Measurements from ENCODE around the gene CD300E.

The CD300E gene

DNA sequence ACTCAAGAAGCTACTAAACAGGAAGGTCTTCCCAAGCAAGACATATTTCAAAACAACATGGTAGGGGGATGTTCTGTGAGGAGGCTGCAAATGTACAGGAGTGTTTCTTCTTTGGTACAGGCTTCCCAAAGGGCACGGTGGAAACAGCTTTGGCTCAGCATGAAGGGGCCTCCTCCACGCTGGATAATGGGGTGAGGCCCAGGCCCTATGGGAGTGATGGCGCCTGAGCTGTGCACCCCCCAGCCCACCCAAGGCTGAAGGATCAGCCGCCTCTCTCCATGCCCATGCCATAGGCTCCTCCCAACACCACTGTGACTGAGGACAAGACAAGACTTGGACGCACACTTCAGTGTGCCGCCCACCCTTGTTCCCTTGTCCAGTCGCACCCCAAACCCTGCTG is 6.8 kb downstream of the CD300E start:
- Histone ChIP-seq H3K27me3 (ENCODE audit: control insufficient read depth, insufficient read depth, low read length, poor library complexity, severe bottlenecking) (peaks cover 35% of the 10 kb centered on the region), H3K4me1 (ENCODE audit: control insufficient read depth, insufficient read depth, low read length) (no peaks in the 10 kb centered on the region)
- 86 to 90% methylated on average over 7 of the region's 7 CpGs for WGBS, 2 experiments

DNA sequence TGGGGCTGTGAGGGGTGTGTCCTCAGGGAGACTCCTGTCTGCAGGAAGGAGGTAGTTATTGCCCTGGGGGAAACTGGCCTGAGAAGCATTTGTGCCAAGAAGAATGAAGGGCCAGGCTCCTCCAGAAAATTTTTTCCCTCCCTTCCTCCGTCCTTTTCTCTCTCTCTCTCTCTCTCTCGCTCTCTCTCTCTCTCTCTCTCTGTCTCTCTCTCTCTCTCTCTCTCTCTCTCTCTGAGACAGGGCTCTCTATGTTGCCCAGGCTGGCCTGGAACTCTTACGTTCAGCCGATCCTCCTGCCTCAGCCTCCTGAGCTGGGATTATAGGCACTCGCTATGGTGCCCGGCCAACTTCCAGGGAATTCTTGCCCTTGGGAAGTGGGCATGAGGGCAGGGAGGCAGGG is 11.5 kb downstream of the CD300E start:
- no peaks in the 10 kb centered on the region for H3K4me1 ChIP-seq (ENCODE audit: control insufficient read depth, insufficient read depth, low read length)
- no peak overlapping the region for H3K27ac ChIP-seq (ENCODE audit: insufficient read depth, low read depth, low read length, poor library complexity, severe bottlenecking)
- no peak overlapping the region for H3K4me3 ChIP-seq (ENCODE audit: insufficient read depth, low read depth, low read length)
- H3K27me3 ChIP-seq (ENCODE audit: control insufficient read depth, insufficient read depth, low read length, poor library complexity, severe bottlenecking), result peaks cover 46% of the 10 kb centered on the region
- no peaks in the 10 kb centered on the region for H3K36me3 ChIP-seq (ENCODE audit: control insufficient read depth, insufficient read depth, low read length)
- WGBS, 2 experiments, result 87 to 93% methylated on average over 6 of the region's 6 CpGs
- H3K9me3 ChIP-seq (ENCODE audit: control insufficient read depth, low read length), result no peaks in the 10 kb centered on the region

More for the DNA sequence above, 6.8 kb downstream of the CD300E start:
- no peaks in the 10 kb centered on the region for H3K9me3 ChIP-seq (ENCODE audit: control insufficient read depth, low read length)
- H3K4me3 ChIP-seq (ENCODE audit: insufficient read depth, low read depth, low read length), result no peak overlapping the region
- H3K27ac ChIP-seq (ENCODE audit: insufficient read depth, low read depth, low read length, poor library complexity, severe bottlenecking), result no peak overlapping the region
- no peaks in the 10 kb centered on the region for H3K36me3 ChIP-seq (ENCODE audit: control insufficient read depth, insufficient read depth, low read length)

DNA sequence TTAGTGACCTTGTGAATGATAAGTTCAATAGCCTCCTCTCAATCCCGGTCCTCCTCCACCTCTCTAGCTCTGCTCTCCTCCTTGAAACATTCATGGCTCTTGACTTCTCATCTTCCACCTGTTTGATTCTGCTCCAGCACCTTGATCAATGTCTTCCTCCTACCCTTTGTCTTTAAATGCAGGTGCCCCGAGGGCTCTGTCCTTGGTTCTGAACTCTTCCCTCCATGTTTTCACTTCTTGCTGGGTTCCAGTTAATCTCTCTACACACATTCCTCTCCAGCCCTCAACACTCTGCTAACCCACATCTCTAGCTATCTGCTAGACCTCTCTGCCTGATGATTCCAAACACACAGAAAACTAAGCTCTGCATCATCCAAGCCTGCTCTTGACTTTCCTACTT is 13.4 kb downstream of the CD300E start:
- H3K27me3 ChIP-seq (ENCODE audit: control insufficient read depth, insufficient read depth, low read length, poor library complexity, severe bottlenecking), result peaks cover 43% of the 10 kb centered on the region
- 39 to 43% methylated on average over 2 of the region's 2 CpGs for WGBS, 2 experiments
- no peaks in the 10 kb centered on the region for H3K9me3 ChIP-seq (ENCODE audit: control insufficient read depth, low read length)
- no peak overlapping the region for H3K27ac ChIP-seq (ENCODE audit: insufficient read depth, low read depth, low read length, poor library complexity, severe bottlenecking)
- no peak overlapping the region for H3K4me3 ChIP-seq (ENCODE audit: insufficient read depth, low read depth, low read length)
- H3K36me3 ChIP-seq (ENCODE audit: control insufficient read depth, insufficient read depth, low read length), result no peaks in the 10 kb centered on the region
- no peaks in the 10 kb centered on the region for H3K4me1 ChIP-seq (ENCODE audit: control insufficient read depth, insufficient read depth, low read length)

DNA sequence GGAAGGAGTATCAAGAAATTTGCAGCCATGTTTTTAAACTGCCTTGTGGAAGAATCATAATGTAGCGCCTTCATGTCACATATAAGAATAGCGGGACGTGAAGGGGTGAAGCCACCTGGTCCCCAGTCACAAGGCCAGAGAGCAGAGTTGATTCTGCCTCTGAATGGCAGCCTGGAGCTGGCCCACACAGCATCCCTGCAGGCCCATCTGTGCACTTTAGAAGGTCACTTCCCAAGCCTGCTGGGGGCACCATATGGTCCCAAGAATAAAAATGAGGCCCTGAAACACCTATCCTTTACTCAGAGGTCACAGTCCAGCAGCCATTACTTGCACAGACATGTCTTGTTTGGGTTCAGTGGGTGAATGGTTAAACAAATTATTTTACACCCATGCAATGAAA is 15.0 kb downstream of the CD300E start:
- no peak overlapping the region for H3K27ac ChIP-seq (ENCODE audit: insufficient read depth, low read depth, low read length, poor library complexity, severe bottlenecking)
- 91 to 92% methylated on average over 3 of the region's 3 CpGs for WGBS, 2 experiments
- H3K4me1 ChIP-seq (ENCODE audit: control insufficient read depth, insufficient read depth, low read length), result peaks cover 6% of the 10 kb centered on the region
- peaks cover 30% of the 10 kb centered on the region for H3K27me3 ChIP-seq (ENCODE audit: control insufficient read depth, insufficient read depth, low read length, poor library complexity, severe bottlenecking)
- H3K36me3 ChIP-seq (ENCODE audit: control insufficient read depth, insufficient read depth, low read length), result no peaks in the 10 kb centered on the region
- H3K9me3 ChIP-seq (ENCODE audit: control insufficient read depth, low read length), result no peaks in the 10 kb centered on the region
- no peak overlapping the region for H3K4me3 ChIP-seq (ENCODE audit: insufficient read depth, low read depth, low read length)

DNA sequence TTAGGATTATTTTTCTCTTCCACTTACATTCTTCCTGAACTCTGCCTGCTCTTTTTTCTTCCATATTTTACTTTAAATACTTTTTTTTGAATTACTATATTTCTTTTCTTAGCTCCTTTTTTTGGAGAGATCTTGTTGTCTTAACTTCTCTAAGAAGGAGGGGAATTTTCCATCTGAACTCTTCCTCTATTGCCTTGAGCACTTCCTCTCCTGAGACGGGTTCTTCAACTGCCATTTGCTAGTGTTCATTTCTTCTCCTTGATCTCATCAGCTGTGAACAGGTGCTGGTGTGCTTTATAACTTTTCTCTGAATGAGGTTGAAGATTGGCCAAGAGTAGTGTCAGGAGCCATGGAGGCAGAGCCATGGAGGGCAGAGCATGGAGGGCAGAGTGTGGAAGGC is 16.3 kb downstream of the CD300E start:
- peaks cover 15% of the 10 kb centered on the region for H3K4me1 ChIP-seq (ENCODE audit: control insufficient read depth, insufficient read depth, low read length)
- no peaks in the 10 kb centered on the region for H3K9me3 ChIP-seq (ENCODE audit: control insufficient read depth, low read length)
- H3K27me3 ChIP-seq (ENCODE audit: control insufficient read depth, insufficient read depth, low read length, poor library complexity, severe bottlenecking), result peaks cover 22% of the 10 kb centered on the region
- no peaks in the 10 kb centered on the region for H3K36me3 ChIP-seq (ENCODE audit: control insufficient read depth, insufficient read depth, low read length)
- H3K27ac ChIP-seq (ENCODE audit: insufficient read depth, low read depth, low read length, poor library complexity, severe bottlenecking), result no peak overlapping the region
- H3K4me3 ChIP-seq (ENCODE audit: insufficient read depth, low read depth, low read length), result no peak overlapping the region
- WGBS, 2 experiments, result 96% methylated on average over 1 of the region's 1 CpG; no CpG with 5 or more reads in 1 of the 2 experiments

DNA sequence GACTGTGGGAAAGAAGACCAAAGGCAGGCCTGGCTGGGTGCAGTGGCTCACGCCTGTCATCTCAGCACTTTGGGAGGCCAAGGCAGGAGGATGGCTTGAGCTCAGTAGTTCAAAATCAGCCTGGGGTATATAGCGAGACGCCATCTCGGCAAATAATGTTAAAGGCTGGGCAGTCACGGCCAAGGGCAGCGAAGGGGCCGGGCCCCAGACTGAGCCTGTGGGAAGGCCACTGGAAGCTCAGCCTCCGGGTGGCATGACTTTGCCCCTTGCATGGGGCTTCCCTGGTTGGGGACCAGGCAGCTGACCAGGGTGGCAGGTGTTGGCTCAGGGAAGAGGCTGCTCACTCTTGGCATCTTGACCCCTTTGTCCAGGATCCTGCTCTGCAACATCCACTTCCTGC is 17.5 kb downstream of the CD300E start:
- Histone ChIP-seq H3K4me3 (ENCODE audit: insufficient read depth, low read depth, low read length) (no peak overlapping the region), H3K27me3 (ENCODE audit: control insufficient read depth, insufficient read depth, low read length, poor library complexity, severe bottlenecking) (peaks cover 10% of the 10 kb centered on the region), H3K9me3 (ENCODE audit: control insufficient read depth, low read length) (no peaks in the 10 kb centered on the region), H3K4me1 (ENCODE audit: control insufficient read depth, insufficient read depth, low read length) (peaks cover 16% of the 10 kb centered on the region), H3K27ac (ENCODE audit: insufficient read depth, low read depth, low read length, poor library complexity, severe bottlenecking) (no peak overlapping the region), H3K36me3 (ENCODE audit: control insufficient read depth, insufficient read depth, low read length) (no peaks in the 10 kb centered on the region)
- 88 to 89% methylated on average over 8 of the region's 8 CpGs for WGBS, 2 experiments

DNA sequence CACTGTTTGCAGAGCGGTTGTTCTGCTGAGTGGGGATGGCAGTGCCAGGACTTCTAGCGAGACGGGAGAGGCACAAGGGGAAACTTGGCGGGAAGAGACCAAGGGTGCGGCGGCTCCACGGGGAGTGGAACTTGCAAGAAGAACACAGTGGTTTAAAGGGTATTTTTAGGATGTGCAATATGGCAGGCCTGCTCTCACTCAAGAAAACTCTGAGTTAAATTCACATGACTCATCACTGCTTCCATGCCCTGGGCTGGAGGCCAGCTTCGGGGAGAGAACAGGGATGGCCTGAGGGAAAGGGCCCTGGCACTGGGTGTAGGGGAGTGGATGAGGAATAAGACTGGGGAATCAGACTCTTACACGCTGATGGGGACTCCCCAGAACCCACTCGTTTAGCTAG is 18.2 kb downstream of the CD300E start:
- no peaks in the 10 kb centered on the region for H3K36me3 ChIP-seq (ENCODE audit: control insufficient read depth, insufficient read depth, low read length)
- no peaks in the 10 kb centered on the region for H3K9me3 ChIP-seq (ENCODE audit: control insufficient read depth, low read length)
- peaks cover 16% of the 10 kb centered on the region for H3K4me1 ChIP-seq (ENCODE audit: control insufficient read depth, insufficient read depth, low read length)
- WGBS, 2 experiments, result 81 to 84% methylated on average over 10 of the region's 10 CpGs
- H3K27ac ChIP-seq (ENCODE audit: insufficient read depth, low read depth, low read length, poor library complexity, severe bottlenecking), result no peak overlapping the region
- H3K4me3 ChIP-seq (ENCODE audit: insufficient read depth, low read depth, low read length), result no peak overlapping the region
- H3K27me3 ChIP-seq (ENCODE audit: control insufficient read depth, insufficient read depth, low read length, poor library complexity, severe bottlenecking), result peaks cover 3% of the 10 kb centered on the region

DNA sequence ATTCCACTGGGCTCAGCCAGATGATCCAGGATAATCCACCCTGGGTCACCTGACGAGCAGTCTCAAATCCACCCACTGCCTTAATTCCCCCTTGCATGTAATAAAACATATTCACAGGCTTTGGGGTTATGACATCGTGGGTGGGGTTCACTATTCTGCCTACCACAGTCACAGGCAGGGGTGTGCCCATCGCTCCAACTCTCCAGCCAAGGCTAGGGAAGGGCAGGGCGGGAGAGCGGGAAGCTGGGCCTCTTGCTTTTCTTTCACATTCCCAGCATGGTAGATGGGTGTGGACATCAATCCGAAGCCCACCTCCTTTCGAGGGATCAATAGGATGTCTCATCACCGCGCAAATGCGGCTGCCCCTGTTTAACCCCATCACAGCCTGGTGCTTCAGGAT is 18.8 kb downstream of the CD300E start:
- Histone ChIP-seq H3K4me3 (ENCODE audit: insufficient read depth, low read depth, low read length) (no peak overlapping the region), H3K27me3 (ENCODE audit: control insufficient read depth, insufficient read depth, low read length, poor library complexity, severe bottlenecking) (no peaks in the 10 kb centered on the region), H3K36me3 (ENCODE audit: control insufficient read depth, insufficient read depth, low read length) (no peaks in the 10 kb centered on the region), H3K9me3 (ENCODE audit: control insufficient read depth, low read length) (no peaks in the 10 kb centered on the region), H3K27ac (ENCODE audit: insufficient read depth, low read depth, low read length, poor library complexity, severe bottlenecking) (no peak overlapping the region), H3K4me1 (ENCODE audit: control insufficient read depth, insufficient read depth, low read length) (peaks cover 16% of the 10 kb centered on the region)
- WGBS, 2 experiments, result 80 to 81% methylated on average over 10 of the region's 10 CpGs

DNA sequence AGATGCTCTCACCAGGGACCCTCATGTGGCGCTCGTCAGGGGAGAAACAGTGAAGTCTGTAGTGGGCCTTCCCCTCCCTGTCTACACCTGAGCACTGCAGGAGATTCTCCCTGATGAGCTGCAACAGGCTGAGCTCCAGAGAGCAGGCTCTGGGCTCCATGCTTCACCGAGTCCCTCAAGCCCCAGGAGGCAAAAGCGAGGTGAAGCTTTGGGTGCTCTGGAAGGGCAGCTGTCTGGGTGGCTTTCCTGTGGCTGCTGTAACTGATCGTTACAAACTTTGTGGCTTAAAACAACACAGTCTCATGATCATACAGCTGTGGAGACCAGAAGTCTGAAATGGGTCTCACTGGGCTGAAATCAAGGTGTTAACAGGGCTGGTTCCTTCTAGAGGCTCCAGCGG is 19.3 kb downstream of the CD300E start:
- no peaks in the 10 kb centered on the region for H3K36me3 ChIP-seq (ENCODE audit: control insufficient read depth, insufficient read depth, low read length)
- no peak overlapping the region for H3K4me3 ChIP-seq (ENCODE audit: insufficient read depth, low read depth, low read length)
- WGBS, 2 experiments, result 90 to 93% methylated on average over 6 of the region's 6 CpGs
- no peaks in the 10 kb centered on the region for H3K9me3 ChIP-seq (ENCODE audit: control insufficient read depth, low read length)
- H3K27ac ChIP-seq (ENCODE audit: insufficient read depth, low read depth, low read length, poor library complexity, severe bottlenecking), result no peak overlapping the region
- no peaks in the 10 kb centered on the region for H3K27me3 ChIP-seq (ENCODE audit: control insufficient read depth, insufficient read depth, low read length, poor library complexity, severe bottlenecking)
- H3K4me1 ChIP-seq (ENCODE audit: control insufficient read depth, insufficient read depth, low read length), result peaks cover 16% of the 10 kb centered on the region

DNA sequence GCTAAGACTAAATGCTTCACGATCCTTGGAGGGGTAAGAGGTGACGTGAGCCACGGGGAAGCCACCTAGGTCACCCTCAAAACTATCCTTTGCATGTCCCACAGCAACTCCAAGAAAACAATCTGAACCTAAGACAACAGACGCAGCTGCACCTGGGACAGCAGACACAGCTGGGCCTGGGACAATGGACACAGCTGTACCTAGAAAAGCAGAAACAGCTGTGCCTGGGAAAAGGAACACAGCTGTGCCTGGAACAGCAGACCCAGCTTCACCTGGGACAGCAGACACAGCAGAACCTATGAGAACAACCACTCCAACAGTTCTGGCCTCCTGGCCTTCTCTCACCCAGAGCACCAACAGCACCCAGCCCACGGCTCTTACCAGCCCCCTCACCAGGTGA is 19.8 kb downstream of the CD300E start:
- Histone ChIP-seq H3K4me3 (ENCODE audit: insufficient read depth, low read depth, low read length) (no peak overlapping the region), H3K9me3 (ENCODE audit: control insufficient read depth, low read length) (no peaks in the 10 kb centered on the region), H3K27ac (ENCODE audit: insufficient read depth, low read depth, low read length, poor library complexity, severe bottlenecking) (no peak overlapping the region), H3K27me3 (ENCODE audit: control insufficient read depth, insufficient read depth, low read length, poor library complexity, severe bottlenecking) (no peaks in the 10 kb centered on the region), H3K36me3 (ENCODE audit: control insufficient read depth, insufficient read depth, low read length) (no peaks in the 10 kb centered on the region), H3K4me1 (ENCODE audit: control insufficient read depth, insufficient read depth, low read length) (peaks cover 16% of the 10 kb centered on the region)
- 84 to 90% methylated on average over 5 of the region's 5 CpGs for WGBS, 2 experiments

DNA sequence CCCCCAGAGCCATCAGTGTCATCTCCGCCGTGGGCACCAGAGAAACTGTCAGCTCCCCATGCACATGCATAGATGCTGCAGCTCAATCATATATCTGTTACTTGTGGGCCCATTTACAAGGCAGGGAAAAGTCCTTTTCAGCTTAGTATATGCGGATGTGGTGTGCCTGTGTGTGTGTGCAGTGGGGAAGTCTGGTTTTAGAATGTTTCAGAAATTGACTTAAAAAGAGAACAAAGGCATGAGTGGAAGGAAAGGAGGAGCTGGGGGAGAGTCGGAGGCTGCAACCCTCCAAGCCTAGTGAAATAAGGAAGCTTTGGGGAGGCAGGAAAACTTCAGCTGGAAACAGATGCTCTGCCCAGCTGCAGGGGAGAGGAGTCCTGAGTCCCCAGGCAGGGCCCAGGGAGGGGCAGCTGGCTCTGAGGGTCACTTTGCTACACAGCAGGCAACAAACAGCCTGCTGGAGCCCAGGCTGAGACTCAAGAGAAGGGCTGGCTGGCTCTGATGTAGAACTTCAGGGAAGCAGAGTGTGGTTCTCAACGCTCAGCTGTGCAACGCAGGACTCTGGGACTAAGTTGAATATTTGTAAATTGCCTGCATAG is 20.4 kb downstream of the CD300E start:
- H3K36me3 ChIP-seq (ENCODE audit: control insufficient read depth, insufficient read depth, low read length), result no peaks in the 10 kb centered on the region
- WGBS, 2 experiments, result 75 to 79% methylated on average over 6 of the region's 6 CpGs
- H3K9me3 ChIP-seq (ENCODE audit: control insufficient read depth, low read length), result no peaks in the 10 kb centered on the region
- peaks cover 16% of the 10 kb centered on the region for H3K4me1 ChIP-seq (ENCODE audit: control insufficient read depth, insufficient read depth, low read length)
- H3K4me3 ChIP-seq (ENCODE audit: insufficient read depth, low read depth, low read length), result no peak overlapping the region
- H3K27ac ChIP-seq (ENCODE audit: insufficient read depth, low read depth, low read length, poor library complexity, severe bottlenecking), result no peak overlapping the region
- no peaks in the 10 kb centered on the region for H3K27me3 ChIP-seq (ENCODE audit: control insufficient read depth, insufficient read depth, low read length, poor library complexity, severe bottlenecking)

Data from ectodermal cell (in vitro differentiated cells).